NCI-H1694 (cell line): ENCODE measurements around the gene MUS81.
A peak's percentile ranks its signal among the peaks of the same experiment; 100 is the strongest.
"Not testable (repeated sequence)": the region's sequence is repeated elsewhere in the genome, so short reads cannot be mapped to it uniquely, and the experiment has no call there.

Experiments used
- DNase-seq: peaks from one replicate; lab custom pipeline; 2025; lab: John Stamatoyannopoulos, UW

Gene MUS81

GRCh38 chr11:65848693-65849092 is 11.5 kb upstream of the MUS81 start:
- DNase-seq: not testable (repeated sequence)

GRCh38 chr11:65849366-65849765 is 10.9 kb upstream of the MUS81 start:
- DNase-seq: no peak

GRCh38 chr11:65849771-65850216 is 10.4 kb upstream of the MUS81 start:
- no peak for DNase-seq

GRCh38 chr11:65850217-65851082 is 9.8 kb upstream of the MUS81 start:
- DNase-seq: no peak

- no peak for DNase-seq
Measured at GRCh38 chr11:65851083-65851579, 9.1 kb upstream of the MUS81 start.

GRCh38 chr11:65851811-65852507 is 8.3 kb upstream of the MUS81 start:
- DNase-seq: no peak

DNA sequence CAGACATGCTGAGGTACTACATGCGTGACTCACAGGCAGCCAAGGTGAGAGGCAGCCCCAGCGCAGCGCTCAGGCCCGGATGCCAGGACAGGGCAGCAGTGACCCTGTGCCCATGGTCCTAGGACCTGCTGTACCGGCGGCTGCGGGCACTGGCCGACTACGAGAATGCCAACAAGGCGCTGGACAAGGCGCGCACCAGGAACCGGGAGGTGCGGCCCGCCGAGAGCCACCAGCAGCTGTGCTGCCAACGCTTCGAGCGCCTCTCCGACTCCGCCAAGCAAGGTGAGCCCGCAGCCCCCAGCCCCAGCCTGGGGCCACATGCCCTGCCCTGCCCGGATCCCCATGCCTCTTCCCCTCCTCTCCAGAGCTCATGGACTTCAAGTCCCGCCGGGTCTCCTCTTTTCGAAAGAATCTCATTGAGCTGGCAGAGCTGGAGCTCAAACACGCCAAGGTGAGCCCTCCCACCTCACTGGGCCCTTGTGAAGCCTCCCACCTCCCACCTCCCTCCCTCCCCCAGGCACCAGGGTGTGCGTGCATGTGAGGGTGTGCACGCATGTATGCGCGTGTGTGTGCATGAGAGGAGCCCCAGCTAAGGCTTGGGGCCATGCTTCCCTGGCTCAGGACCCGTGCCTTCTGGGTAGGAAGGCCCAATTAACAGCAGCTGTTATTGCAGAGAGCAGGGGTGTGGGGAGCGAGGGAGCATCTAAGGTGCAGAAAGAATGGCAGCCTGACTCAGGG is 7.6 kb upstream of the MUS81 start:
- DNase-seq: no peak

GRCh38 chr11:65853246-65853979 is 6.8 kb upstream of the MUS81 start:
- DNase-seq: no peak

- no peak for DNase-seq
Measured at GRCh38 chr11:65854161-65854592, 6.1 kb upstream of the MUS81 start.

DNA sequence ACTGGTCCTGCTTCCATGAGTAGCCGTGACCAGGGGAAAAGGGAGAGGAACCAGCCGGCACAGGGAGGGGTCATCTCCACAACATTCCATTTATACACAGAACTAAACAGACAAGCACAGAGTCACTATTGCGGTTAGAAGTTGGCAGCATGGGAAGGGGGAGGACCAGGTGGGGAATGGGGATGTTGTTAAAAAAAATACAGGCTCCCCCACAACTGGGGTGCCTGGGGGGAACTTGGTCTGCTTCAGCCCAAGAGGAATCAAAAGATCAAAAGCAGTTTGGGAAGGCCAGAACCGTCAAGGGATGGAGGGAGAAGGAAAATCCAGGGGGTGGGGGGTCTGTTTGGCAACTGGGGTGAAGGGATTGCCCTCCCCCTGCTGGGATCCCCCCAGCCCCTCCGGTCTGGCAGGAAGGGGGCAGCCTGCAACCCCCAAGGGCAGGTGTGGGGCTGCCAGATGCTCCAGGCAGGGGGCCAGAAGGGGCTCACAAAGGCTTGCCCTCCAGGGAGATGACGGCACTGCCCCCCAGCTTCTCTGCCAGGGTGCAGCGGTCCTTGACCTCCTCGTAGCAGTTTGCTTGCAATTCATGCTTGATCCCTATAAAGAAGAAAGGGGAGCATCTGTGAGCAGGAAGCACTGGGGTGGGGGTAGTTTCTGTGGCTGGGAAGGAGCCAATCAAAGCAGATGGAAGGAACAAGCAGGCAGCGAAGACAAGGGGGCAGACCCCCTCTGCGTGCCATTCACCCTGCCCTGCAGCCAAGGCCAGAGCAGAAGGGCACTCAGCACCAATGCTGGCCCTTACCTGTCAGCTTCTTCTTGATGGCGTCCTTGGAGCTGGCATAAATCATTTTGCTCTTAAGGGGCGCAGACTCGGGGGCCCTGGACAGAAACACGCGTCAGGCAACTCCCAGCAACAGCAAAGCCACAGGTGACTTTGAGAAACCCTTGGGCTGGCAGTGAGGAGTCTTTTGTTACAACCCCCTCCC is 5.1 kb upstream of the MUS81 start:
- no peak for DNase-seq

- no peak for DNase-seq
Measured at GRCh38 chr11:65855927-65856363, 4.3 kb upstream of the MUS81 start.

DNA sequence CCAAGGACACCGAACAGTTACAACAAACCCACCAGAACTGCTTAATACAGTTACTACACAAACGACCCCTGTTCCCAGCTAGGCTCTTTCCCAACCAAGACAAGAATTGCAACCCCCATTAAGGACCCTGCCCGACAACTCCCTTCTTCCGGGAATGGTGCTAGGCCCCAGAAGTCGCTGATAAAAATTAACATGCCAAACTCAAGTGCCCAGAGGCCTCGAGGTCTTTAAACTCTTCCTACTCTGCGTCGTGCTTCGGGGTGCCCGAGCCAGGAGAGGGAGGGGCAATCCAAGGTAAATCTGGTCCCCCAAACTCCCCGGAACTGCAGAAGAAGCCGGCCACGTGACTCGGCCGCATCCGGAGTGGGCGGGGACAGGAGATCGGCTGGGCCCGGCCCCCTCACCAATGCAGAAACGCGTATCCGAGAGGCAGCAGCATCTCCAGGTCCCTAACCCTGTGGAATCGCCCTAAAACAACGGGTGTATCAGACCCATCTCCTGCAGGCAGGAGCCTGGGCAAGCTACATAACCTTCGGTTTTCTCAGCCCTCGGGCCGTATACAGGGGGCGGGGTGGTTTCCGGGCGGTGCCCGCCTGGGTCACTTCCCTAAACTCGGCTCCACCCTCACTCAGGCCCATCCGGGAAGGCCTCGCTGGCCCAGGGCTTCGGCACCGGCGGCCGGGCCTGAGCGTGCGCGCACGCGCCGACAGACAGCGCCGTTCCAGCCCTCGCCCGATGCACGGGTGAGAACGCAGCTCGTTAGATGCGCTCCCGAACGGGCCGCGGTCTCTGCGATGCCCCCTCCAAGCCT is 3.3 kb upstream of the MUS81 start:
- DNase-seq: no peak

DNA sequence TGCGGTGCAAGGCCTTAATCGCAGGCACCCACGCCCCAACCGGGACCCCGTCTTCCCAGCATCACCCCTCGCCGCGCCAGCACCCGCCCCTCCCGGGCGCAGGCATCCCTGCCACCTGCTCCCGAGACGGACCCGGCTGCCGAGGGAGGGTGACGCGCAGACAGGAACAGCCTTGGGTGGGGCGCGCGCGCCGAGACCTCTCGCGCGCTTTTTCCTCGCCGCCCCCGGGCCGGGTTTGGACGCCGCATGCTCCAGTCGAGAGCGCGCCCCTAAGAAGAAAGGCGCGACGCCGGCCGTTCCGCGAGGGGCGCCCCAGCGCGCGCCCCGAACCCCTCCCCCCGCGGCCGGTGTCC is 2.8 kb upstream of the MUS81 start:
- DNase-seq: no peak

DNA sequence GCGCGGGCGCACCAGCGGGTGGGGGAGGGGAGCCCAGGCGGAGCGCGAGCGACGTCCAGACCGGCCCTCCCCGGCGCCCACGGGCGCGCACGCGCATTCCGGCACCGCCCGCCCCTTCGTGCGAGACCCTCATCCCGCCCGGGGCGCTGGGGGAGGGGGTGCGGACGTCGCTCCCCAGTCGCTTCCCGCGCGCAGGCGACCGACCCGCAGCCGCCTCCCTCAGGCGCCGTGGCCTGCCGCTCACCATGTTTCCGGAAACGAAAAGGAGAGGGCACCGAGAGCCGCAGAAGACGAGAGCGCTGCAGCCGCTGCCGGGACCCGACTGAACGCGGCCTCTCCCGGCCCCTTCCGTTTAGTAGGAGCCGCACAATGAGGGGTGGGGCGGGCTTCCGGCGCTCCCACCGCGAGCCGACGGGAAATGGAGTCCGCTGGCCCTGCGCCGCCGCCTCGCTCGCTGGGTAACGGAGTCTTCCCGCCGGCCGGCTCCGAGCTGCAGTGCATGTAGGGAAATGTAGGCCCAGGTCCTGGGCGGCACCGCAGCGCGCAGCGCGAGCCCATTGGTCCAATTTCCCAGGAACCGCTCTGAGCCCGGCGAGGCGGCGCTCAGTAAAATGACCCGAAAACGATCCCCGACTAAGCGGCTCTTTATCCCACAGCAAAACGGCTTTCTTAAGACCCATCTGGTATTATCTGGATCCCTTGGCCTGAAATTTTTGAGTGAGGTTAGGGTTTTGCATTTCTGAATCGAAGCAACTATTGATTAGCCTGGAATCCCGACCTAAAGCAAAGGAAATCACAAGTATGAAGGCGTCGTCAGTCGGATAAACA is 2.2 kb upstream of the MUS81 start, which contains the start of gene CFL1:
Gene CFL1 (minus strand): TSS at position 328 of the 828 bp plus-strand sequence. CDS start 81 bp downstream, at position 247.
- DNase-seq: peak; percentile 83

GRCh38 chr11:65858681-65859087 is 1.5 kb upstream of the MUS81 start:
- no peak for DNase-seq

GRCh38 chr11:65859095-65859811 is 980 bp upstream of the MUS81 start:
- DNase-seq: peak; percentile 96

- DNase-seq: no peak
Measured at GRCh38 chr11:65859812-65860277, 388 bp upstream of the MUS81 start.

DNA sequence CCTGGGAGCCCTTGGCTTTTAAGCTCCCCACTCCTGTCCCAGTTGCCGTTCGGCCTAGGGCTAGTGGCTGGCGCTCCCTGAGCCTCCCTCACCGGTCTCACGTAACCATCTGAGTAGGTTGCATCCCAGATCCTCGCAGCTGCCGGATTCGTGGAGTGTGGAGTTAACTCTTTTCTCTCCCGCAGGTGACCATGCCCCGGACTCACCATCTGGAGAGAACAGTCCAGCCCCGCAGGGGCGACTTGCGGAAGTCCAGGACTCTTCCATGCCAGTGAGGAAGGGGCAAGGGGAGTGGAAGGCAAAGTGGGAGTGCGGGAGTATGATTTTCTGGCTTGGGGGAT is 902 bp downstream of the MUS81 start:
- no peak for DNase-seq
